ENCODE results near the gene TMEM30B.
"Not testable (repeated sequence)": the region's sequence is repeated elsewhere in the genome, so short reads cannot be mapped to it uniquely, and the experiment has no call there.

TMEM30B gene

GRCh38 chr14:61281186-61281947 is at the start of gene TMEM30B:
TMEM30B (minus strand) TSS chr14:61281338; CDS start chr14:61281147, 191 bp downstream.
- DNase-seq: peak; percentile 97

DNA sequence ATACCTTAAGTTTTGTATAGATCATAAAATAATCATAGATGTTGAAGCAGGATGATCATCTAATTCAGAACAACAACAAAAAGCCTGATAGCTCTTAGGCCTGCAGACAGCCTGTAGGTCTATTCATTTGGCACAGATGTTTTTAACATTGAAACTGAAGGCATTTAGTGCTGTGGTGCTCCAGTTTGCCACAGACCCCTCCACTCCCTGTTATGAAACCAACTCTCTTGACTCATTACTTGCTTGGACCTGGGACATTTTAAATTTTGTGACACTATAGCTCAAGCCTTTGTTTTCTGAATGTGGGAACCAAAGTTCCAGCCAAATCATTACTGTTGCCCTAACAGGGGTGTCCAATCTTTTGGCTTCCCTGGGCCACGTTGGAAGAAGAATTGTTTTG is 49.4 kb upstream of the TMEM30B start:
- DNase-seq: no peak

GRCh38 chr14:61329478-61330051 is 48.4 kb upstream of the TMEM30B start:
- DNase-seq: no peak

DNA sequence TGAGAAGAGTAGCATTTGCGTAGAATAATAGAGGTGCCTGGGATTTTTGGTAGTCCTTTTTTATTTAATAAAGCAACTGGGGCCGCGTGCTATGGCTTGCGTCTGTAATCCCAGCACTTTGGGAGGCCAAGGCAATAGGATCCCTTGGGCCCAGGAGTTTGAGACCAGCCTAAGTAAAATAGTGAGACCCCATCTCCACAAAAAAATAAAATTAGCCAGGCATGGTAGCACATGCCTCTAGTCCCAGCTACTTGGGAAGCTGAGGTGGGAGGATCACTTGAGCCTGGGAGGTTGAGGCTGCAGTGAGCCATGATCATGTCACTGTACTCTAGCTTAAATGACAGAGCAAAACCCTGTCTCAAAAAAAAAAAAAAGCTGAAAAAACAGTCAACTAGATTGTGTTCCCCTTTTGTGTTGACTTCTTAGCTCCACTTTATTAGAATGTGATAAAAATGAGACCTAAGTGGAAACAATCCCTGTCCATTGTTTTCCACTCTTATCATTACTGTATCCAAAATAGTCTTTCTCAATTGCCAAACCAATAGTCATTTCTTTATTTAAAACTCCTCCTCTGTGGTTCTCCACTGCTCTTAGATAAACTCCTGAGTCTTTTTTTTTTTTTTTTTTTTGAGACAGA is 47.6 kb upstream of the TMEM30B start:
- DNase-seq: no peak

- no peak for DNase-seq
Measured at GRCh38 chr14:61326847-61327246, 45.7 kb upstream of the TMEM30B start.

- DNase-seq: no peak
Measured at GRCh38 chr14:61326146-61326545, 45.0 kb upstream of the TMEM30B start.

DNA sequence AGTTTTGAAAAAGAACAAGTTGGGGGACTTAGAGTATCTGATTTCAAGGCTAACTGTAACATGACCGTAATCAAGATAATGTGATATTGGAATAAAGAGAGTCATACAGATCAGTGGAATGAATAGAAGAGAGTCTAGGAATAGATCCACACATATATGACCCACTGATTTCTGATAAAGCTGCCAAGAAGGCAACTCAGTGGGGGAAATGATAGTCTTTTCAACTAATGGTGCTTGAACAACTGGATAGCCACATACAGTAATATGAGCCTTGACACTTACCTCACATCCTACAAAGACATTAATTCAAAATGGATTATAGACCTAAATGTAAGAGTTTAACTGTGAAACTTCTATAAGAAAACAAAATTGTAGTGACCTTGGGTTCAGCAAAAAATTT is 44.0 kb upstream of the TMEM30B start:
- no peak for DNase-seq

- no peak for DNase-seq
Measured at GRCh38 chr14:61323970-61324369, 42.8 kb upstream of the TMEM30B start.

GRCh38 chr14:61322799-61323290 is 41.7 kb upstream of the TMEM30B start:
- DNase-seq: peak; percentile 75

- peak; percentile 57 for DNase-seq
Measured at GRCh38 chr14:61322011-61322798, 41.1 kb upstream of the TMEM30B start.

- peak; percentile 79 for DNase-seq
Measured at GRCh38 chr14:61321385-61322010, 40.4 kb upstream of the TMEM30B start, which contains the start of gene PRKCH. PRKCH (plus strand) TSS chr14:61321579; CDS start chr14:61322102, 523 bp downstream.

DNA sequence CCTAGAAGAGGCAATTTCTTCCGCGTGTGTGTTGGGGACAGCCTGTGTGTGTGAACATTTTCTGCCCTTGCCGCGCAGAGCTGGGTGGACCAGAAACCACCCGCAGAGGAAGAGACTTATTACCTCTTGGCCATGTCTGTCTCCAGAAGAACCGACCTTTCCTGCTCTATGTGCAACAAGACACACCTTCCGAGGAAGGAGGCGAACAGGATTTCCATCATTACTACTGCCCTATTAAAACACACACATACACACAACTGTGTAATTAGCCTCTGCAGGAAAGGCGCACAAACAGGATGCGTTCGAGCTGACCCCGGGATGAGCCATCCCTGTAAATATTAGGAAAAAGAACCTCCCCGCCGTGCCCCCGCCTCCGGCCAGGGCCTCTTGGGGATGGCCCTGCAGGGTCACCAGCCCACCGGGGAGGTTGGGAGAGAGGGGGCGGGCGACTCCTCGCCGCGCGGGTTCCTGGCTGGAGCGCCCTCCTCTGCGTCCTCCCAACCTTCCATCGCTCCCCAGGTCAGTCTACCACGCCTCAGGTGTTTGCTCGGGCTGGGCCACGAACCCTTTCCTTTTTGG is 39.8 kb upstream of the TMEM30B start:
- DNase-seq: no peak

GRCh38 chr14:61320170-61320569 is 39.0 kb upstream of the TMEM30B start:
- DNase-seq: not testable (repeated sequence)

- DNase-seq: no peak
Measured at GRCh38 chr14:61319706-61320105, 38.6 kb upstream of the TMEM30B start.

- no peak for DNase-seq
Measured at GRCh38 chr14:61319086-61319485, 37.9 kb upstream of the TMEM30B start.

- DNase-seq: peak; percentile 16
Measured at GRCh38 chr14:61315313-61315712, 34.2 kb upstream of the TMEM30B start.

- DNase-seq: not testable (repeated sequence)
Measured at GRCh38 chr14:61308701-61309100, 27.6 kb upstream of the TMEM30B start.

- no peak for DNase-seq
Measured at GRCh38 chr14:61308198-61308597, 27.1 kb upstream of the TMEM30B start.

DNA sequence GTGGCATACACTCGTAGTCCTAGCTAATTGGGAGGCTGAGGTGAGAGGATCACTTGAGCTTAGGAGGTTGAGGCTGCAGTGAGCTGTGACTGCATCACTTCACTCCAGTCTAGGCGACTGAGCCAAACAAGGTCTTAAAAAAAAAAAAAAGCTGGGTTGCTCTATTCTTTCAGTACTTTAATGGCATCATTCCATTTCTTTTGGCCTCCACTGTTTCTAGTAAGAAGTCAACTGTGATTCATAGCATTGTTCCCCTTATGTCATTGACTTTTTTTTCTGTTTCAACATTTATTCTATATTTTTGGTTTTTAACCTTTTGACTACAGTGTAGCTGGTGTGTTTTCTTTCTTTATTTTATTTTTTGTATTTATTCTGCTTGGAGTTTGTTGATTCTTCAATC is 23.6 kb upstream of the TMEM30B start:
- no peak for DNase-seq

GRCh38 chr14:61300754-61301153 is 19.6 kb upstream of the TMEM30B start:
- no peak for DNase-seq

- no peak for DNase-seq
Measured at GRCh38 chr14:61300209-61300608, 19.1 kb upstream of the TMEM30B start.

GRCh38 chr14:61298824-61299223 is 17.7 kb upstream of the TMEM30B start:
- no peak for DNase-seq
